Measurements from ENCODE around the gene TEX29.

GRCh38 chr13:111283991-111284390, 36.5 kb upstream of the TEX29 start:
- no peak for TF ChIP-seq POLR2A (IDR thresholded peaks at IDR 0.05)
- no peak for TF ChIP-seq CTCF (IDR thresholded peaks at IDR 0.05)
